GM23338 (cell line): Measurements from ENCODE around the gene KCNH4. TPM values are rescaled to one million over a fixed set of nuclear protein-coding genes. Genes with fewer than 3 reads are reported as not detected.
A peak's percentile ranks its signal among the peaks of the same experiment; 100 is the strongest.

Source experiments
- ATAC-seq: fragments of 200-7000 bp; cut with Tn5 transposase; 3 replicates; pipeline ENCODE4 v1.9.1; 2020
- DNase-seq: peaks from one replicate; pipeline ENCODE4 v3.0.0-alpha.2; 2015; ENCODE audit warnings: low spot score
- H2AFZ ChIP-seq: fragments of 200-600 bp; sonication (generic); 2 replicates; pipeline ENCODE4 v1.8.0; 2016; ENCODE audit warnings: antibody characterized with exemption, mild to moderate bottlenecking, moderate library complexity
- H3F3A ChIP-seq: fragments of 200-600 bp; sonication (generic); replicated peaks from 2 replicates; pipeline ENCODE4 v1.8.0; 2017; ENCODE audit warnings: antibody characterized with exemption, mixed run types, low read depth
- H3K27ac ChIP-seq: fragments of 200-600 bp; sonication (generic); 2 replicates; pipeline ENCODE4 v1.6.1; 2016; ENCODE audit warnings: low read depth
- H3K27me3 ChIP-seq: fragments of 200-600 bp; sonication (generic); 2 replicates; pipeline ENCODE4 v1.8.0; 2016; ENCODE audit warnings: mild to moderate bottlenecking, mixed run types, moderate library complexity; ENCODE audit not compliant: insufficient read depth
- H3K36me3 ChIP-seq: fragments of 200-600 bp; sonication (generic); 2 replicates; pipeline ENCODE4 v1.8.0; 2016; ENCODE audit warnings: mild to moderate bottlenecking; ENCODE audit not compliant: insufficient read depth
- H3K4me1 ChIP-seq: fragments of 200-600 bp; sonication (generic); 2 replicates; pipeline ENCODE4 v1.8.0; 2016; ENCODE audit warnings: mild to moderate bottlenecking, moderate library complexity; ENCODE audit not compliant: insufficient read depth
- H3K4me2 ChIP-seq: fragments of 200-600 bp; sonication (generic); 2 replicates; pipeline ENCODE4 v1.7.1; 2017; ENCODE audit warnings: mixed run types
- H3K4me3 ChIP-seq: fragments of 200-600 bp; sonication (generic); 2 replicates; pipeline ENCODE4 v1.6.1; 2016; ENCODE audit warnings: mixed run types
- H3K79me2 ChIP-seq: fragments of 200-600 bp; sonication (generic); replicated peaks from 2 replicates; pipeline ENCODE4 v1.8.0; 2017; ENCODE audit warnings: mild to moderate bottlenecking; ENCODE audit not compliant: insufficient read depth
- H3K9me2 ChIP-seq: fragments of 200-600 bp; sonication (generic); 2 replicates; pipeline ENCODE4 v1.8.0; 2017; ENCODE audit not compliant: insufficient read depth
- H4K20me1 ChIP-seq: fragments of 200-600 bp; sonication (generic); replicated peaks from 2 replicates; pipeline ENCODE4 v1.8.0; 2017; ENCODE audit warnings: mild to moderate bottlenecking; ENCODE audit not compliant: insufficient read depth
- H3K27ac Mint-ChIP-seq: 2 replicates; pipeline ENCODE4 v1.8.0; 2020; ENCODE audit warnings: inconsistent platforms, mild to moderate bottlenecking, moderate library complexity, mixed read lengths
- H3K27me3 Mint-ChIP-seq: 3 replicates; pipeline ENCODE4 v1.8.0; 2022; ENCODE audit warnings: low read depth, mild to moderate bottlenecking, moderate library complexity, mixed read lengths, inconsistent platforms; ENCODE audit not compliant: insufficient read depth, poor library complexity
- H3K36me3 Mint-ChIP-seq: 3 replicates; pipeline ENCODE4 v1.8.0; 2021; ENCODE audit warnings: low read depth, mild to moderate bottlenecking, inconsistent platforms, moderate library complexity, mixed read lengths
- H3K4me1 Mint-ChIP-seq: 3 replicates; pipeline ENCODE4 v1.8.0; 2020; ENCODE audit warnings: mild to moderate bottlenecking, inconsistent platforms, mixed read lengths
- H3K4me3 Mint-ChIP-seq: 3 replicates; pipeline ENCODE4 v1.8.0; 2021; ENCODE audit warnings: moderate library complexity, mild to moderate bottlenecking, inconsistent platforms, mixed read lengths
- H3K9me3 Mint-ChIP-seq: 3 replicates; pipeline ENCODE4 v1.8.0; 2020; ENCODE audit warnings: moderate library complexity, mild to moderate bottlenecking, inconsistent platforms, mixed read lengths
- CREB1 ChIP-seq: fragments of 250-450 bp; sonication (Bioruptor Pico); IDR thresholded peaks from 2 replicates; pipeline ENCODE4 v1.5.0; 2020; ENCODE audit warnings: low read depth, mild to moderate bottlenecking, moderate library complexity
- EZH2 ChIP-seq: fragments of 200-600 bp; sonication (generic); IDR thresholded peaks from one replicate; pipeline ENCODE4 v1.8.0; 2017; ENCODE audit warnings: antibody characterized with exemption, mild to moderate bottlenecking, low read depth; ENCODE audit not compliant: unreplicated experiment
- EZH2phosphoT487 ChIP-seq: fragments of 200-600 bp; sonication (generic); IDR thresholded peaks from one replicate; pipeline ENCODE4 v1.8.1; 2018; ENCODE audit warnings: antibody characterized with exemption; ENCODE audit not compliant: unreplicated experiment
- JUNB ChIP-seq: IDR thresholded peaks from one replicate; pipeline ENCODE4 v1.6.1; 2016; ENCODE audit warnings: antibody characterized with exemption; ENCODE audit not compliant: unreplicated experiment
- NANOG ChIP-seq: IDR thresholded peaks from 2 replicates; pipeline ENCODE4 v1.6.1; 2016; ENCODE audit warnings: antibody characterized with exemption, borderline replicate concordance
- POLR2AphosphoS5 ChIP-seq: IDR thresholded peaks from 2 replicates; pipeline ENCODE4 v1.6.1; 2016; ENCODE audit warnings: antibody characterized with exemption, low read depth
- STAT1 ChIP-seq: IDR thresholded peaks from one replicate; pipeline ENCODE4 v1.6.1; 2016; ENCODE audit warnings: antibody characterized with exemption; ENCODE audit not compliant: unreplicated experiment
- ZNF114 ChIP-seq: fragments of 250-450 bp; sonication (Bioruptor Pico); IDR thresholded peaks from 2 replicates; pipeline ENCODE4 v1.5.0; 2020; ENCODE audit warnings: mild to moderate bottlenecking, moderate library complexity
- ZNF331 ChIP-seq: fragments of 250-450 bp; sonication (Bioruptor Pico); IDR thresholded peaks from 2 replicates; pipeline ENCODE4 v1.5.0; 2020; ENCODE audit warnings: low read depth, mild to moderate bottlenecking, moderate library complexity
- polyA plus RNA-seq: library from polyadenylated mRNA; unstranded; fragments of >200 nt; fragmentation: Nextera tagmentation; extraction: Ambion mirVana; gene quantifications from 2 replicates; pipeline ENCODE4 v1.2.1, GENCODE V29; 2016
- total RNA-seq: library from RNA; depleted of rRNA; stranded (reverse); fragments of >200 nt; shearing (Covaris generic); gene quantifications from 2 replicates; pipeline ENCODE4 v1.2.3, GENCODE V29; 2014
- TF ChIP-seq, protein P1 (sequence below), 2 experiments: fragments of 200-600 bp in 1 of 2; sonication (generic) in 1 of 2; conservative IDR thresholded peaks; 2 replicates each; pipeline versions ENCODE4 v1.5.1 to v1.6.1; 2016 to 2017; ENCODE audit warnings: antibody characterized with exemption in 2 of 2, low read depth in 2 of 2, mild to moderate bottlenecking in 2 of 2, moderate library complexity in 1 of 2
- TF ChIP-seq, protein P2 (sequence below): IDR thresholded peaks from one replicate; pipeline ENCODE4 v1.6.1; 2018; ENCODE audit warnings: antibody characterized with exemption; ENCODE audit not compliant: unreplicated experiment
- TF ChIP-seq, protein P3 (sequence below): fragments of 250-450 bp; sonication (Bioruptor Pico); IDR thresholded peaks from 2 replicates; pipeline ENCODE4 v1.5.0; 2020; ENCODE audit warnings: mild to moderate bottlenecking, moderate library complexity
- TF ChIP-seq, protein P4 (sequence below): IDR thresholded peaks from 2 replicates; pipeline ENCODE4 v1.6.1; 2016; ENCODE audit warnings: antibody characterized with exemption

Gene KCNH4
- total and polyA plus RNA-seq, 2 experiments from 2014 or later: 0.08 to 0.49 TPM

DNA sequence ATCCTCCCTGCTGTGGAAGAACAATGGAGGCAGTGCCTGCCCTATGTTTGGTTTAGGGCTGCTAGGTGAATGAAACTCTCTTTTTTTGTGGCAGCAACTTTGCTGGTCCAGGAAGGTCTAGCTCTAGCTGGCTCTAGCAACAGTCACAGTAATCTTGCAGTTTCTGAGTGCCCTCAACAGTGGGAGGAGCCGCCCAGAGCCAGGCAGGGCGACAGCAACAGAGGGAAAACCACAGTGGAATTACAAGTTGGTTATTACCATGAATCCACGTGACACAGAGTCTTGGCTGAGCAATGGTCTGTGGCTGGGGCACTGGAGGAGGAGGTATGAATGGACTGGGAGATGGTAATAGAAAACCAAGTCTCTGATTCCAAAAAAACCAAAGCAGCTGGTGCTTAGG is 48.0 kb downstream of the KCNH4 start:
- peaks cover 33% of the 10 kb centered on the region for H3K4me1 Mint-ChIP-seq
- no peaks in the 10 kb centered on the region for H3K27me3 ChIP-seq
- DNase-seq: no peak
- ATAC-seq: no peak
- H3K36me3 ChIP-seq: no peaks in the 10 kb centered on the region; the same call in none of the 2 replicates
- peaks cover 27% of the 10 kb centered on the region for H3K36me3 Mint-ChIP-seq
- H3K9me2 ChIP-seq: no peaks in the 10 kb centered on the region
- H3K4me3 Mint-ChIP-seq: no peak overlapping the region; the same call in 2 of the 3 replicates
- peak overlapping the region; percentile 15; the same call in 1 of the 2 replicates for H3K27ac Mint-ChIP-seq
- no peak overlapping the region for H2AFZ ChIP-seq
- 0 out of 2 replicates have a peak, but pooled peaks cover 4% of the 10 kb centered on the region for H3F3A ChIP-seq
- TF ChIP-seq ZNF331 (CRISPR knock-in tag) (no peak), CREB1 (no peak), JUNB (no peak), EZH2phosphoT487 (no peak), POLR2AphosphoS5 (no peak), EZH2 (no peak), NANOG (no peak), ZNF114 (CRISPR knock-in tag) (no peak), STAT1 (no peak)
- TF ChIP-seq, protein P1, sequence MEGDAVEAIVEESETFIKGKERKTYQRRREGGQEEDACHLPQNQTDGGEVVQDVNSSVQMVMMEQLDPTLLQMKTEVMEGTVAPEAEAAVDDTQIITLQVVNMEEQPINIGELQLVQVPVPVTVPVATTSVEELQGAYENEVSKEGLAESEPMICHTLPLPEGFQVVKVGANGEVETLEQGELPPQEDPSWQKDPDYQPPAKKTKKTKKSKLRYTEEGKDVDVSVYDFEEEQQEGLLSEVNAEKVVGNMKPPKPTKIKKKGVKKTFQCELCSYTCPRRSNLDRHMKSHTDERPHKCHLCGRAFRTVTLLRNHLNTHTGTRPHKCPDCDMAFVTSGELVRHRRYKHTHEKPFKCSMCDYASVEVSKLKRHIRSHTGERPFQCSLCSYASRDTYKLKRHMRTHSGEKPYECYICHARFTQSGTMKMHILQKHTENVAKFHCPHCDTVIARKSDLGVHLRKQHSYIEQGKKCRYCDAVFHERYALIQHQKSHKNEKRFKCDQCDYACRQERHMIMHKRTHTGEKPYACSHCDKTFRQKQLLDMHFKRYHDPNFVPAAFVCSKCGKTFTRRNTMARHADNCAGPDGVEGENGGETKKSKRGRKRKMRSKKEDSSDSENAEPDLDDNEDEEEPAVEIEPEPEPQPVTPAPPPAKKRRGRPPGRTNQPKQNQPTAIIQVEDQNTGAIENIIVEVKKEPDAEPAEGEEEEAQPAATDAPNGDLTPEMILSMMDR (conservative IDR thresholded peaks at IDR 0.05; ENCODE audit: low read depth in 2 of 2): no peak
- TF ChIP-seq, protein P2, sequence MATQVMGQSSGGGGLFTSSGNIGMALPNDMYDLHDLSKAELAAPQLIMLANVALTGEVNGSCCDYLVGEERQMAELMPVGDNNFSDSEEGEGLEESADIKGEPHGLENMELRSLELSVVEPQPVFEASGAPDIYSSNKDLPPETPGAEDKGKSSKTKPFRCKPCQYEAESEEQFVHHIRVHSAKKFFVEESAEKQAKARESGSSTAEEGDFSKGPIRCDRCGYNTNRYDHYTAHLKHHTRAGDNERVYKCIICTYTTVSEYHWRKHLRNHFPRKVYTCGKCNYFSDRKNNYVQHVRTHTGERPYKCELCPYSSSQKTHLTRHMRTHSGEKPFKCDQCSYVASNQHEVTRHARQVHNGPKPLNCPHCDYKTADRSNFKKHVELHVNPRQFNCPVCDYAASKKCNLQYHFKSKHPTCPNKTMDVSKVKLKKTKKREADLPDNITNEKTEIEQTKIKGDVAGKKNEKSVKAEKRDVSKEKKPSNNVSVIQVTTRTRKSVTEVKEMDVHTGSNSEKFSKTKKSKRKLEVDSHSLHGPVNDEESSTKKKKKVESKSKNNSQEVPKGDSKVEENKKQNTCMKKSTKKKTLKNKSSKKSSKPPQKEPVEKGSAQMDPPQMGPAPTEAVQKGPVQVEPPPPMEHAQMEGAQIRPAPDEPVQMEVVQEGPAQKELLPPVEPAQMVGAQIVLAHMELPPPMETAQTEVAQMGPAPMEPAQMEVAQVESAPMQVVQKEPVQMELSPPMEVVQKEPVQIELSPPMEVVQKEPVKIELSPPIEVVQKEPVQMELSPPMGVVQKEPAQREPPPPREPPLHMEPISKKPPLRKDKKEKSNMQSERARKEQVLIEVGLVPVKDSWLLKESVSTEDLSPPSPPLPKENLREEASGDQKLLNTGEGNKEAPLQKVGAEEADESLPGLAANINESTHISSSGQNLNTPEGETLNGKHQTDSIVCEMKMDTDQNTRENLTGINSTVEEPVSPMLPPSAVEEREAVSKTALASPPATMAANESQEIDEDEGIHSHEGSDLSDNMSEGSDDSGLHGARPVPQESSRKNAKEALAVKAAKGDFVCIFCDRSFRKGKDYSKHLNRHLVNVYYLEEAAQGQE: no peak
- TF ChIP-seq, protein P3, sequence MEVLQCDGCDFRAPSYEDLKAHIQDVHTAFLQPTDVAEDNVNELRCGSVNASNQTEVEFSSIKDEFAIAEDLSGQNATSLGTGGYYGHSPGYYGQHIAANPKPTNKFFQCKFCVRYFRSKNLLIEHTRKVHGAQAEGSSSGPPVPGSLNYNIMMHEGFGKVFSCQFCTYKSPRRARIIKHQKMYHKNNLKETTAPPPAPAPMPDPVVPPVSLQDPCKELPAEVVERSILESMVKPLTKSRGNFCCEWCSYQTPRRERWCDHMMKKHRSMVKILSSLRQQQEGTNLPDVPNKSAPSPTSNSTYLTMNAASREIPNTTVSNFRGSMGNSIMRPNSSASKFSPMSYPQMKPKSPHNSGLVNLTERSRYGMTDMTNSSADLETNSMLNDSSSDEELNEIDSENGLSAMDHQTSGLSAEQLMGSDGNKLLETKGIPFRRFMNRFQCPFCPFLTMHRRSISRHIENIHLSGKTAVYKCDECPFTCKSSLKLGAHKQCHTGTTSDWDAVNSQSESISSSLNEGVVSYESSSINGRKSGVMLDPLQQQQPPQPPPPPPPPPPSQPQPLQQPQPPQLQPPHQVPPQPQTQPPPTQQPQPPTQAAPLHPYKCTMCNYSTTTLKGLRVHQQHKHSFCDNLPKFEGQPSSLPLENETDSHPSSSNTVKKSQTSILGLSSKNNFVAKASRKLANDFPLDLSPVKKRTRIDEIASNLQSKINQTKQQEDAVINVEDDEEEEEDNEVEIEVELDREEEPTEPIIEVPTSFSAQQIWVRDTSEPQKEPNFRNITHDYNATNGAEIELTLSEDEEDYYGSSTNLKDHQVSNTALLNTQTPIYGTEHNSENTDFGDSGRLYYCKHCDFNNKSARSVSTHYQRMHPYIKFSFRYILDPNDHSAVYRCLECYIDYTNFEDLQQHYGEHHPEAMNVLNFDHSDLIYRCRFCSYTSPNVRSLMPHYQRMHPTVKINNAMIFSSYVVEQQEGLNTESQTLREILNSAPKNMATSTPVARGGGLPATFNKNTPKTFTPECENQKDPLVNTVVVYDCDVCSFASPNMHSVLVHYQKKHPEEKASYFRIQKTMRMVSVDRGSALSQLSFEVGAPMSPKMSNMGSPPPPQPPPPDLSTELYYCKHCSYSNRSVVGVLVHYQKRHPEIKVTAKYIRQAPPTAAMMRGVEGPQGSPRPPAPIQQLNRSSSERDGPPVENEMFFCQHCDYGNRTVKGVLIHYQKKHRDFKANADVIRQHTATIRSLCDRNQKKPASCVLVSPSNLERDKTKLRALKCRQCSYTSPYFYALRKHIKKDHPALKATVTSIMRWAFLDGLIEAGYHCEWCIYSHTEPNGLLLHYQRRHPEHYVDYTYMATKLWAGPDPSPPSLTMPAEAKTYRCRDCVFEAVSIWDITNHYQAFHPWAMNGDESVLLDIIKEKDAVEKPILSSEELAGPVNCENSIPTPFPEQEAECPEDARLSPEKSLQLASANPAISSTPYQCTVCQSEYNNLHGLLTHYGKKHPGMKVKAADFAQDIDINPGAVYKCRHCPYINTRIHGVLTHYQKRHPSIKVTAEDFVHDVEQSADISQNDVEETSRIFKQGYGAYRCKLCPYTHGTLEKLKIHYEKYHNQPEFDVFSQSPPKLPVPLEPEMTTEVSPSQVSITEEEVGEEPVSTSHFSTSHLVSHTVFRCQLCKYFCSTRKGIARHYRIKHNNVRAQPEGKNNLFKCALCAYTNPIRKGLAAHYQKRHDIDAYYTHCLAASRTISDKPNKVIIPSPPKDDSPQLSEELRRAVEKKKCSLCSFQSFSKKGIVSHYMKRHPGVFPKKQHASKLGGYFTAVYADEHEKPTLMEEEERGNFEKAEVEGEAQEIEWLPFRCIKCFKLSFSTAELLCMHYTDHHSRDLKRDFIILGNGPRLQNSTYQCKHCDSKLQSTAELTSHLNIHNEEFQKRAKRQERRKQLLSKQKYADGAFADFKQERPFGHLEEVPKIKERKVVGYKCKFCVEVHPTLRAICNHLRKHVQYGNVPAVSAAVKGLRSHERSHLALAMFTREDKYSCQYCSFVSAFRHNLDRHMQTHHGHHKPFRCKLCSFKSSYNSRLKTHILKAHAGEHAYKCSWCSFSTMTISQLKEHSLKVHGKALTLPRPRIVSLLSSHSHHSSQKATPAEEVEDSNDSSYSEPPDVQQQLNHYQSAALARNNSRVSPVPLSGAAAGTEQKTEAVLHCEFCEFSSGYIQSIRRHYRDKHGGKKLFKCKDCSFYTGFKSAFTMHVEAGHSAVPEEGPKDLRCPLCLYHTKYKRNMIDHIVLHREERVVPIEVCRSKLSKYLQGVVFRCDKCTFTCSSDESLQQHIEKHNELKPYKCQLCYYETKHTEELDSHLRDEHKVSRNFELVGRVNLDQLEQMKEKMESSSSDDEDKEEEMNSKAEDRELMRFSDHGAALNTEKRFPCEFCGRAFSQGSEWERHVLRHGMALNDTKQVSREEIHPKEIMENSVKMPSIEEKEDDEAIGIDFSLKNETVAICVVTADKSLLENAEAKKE (CRISPR knock-in tag): no peak
- TF ChIP-seq, protein P4, sequence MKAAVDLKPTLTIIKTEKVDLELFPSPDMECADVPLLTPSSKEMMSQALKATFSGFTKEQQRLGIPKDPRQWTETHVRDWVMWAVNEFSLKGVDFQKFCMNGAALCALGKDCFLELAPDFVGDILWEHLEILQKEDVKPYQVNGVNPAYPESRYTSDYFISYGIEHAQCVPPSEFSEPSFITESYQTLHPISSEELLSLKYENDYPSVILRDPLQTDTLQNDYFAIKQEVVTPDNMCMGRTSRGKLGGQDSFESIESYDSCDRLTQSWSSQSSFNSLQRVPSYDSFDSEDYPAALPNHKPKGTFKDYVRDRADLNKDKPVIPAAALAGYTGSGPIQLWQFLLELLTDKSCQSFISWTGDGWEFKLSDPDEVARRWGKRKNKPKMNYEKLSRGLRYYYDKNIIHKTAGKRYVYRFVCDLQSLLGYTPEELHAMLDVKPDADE: no peak
- no peak overlapping the region for H3K4me2 ChIP-seq
- H3K79me2 ChIP-seq: peaks cover 59% of the 10 kb centered on the region
- H3K9me3 Mint-ChIP-seq: no peaks in the 10 kb centered on the region
- peaks cover 14% of the 10 kb centered on the region for H3K27me3 Mint-ChIP-seq
- no peak overlapping the region for H3K27ac ChIP-seq
- H4K20me1 ChIP-seq: peaks cover 12% of the 10 kb centered on the region
- peaks cover 10% of the 10 kb centered on the region; the same call in 1 of the 2 replicates for H3K4me1 ChIP-seq
- H3K4me3 ChIP-seq: no peak overlapping the region
